ENCODE measurements around the gene RAPGEF4.

DNA sequence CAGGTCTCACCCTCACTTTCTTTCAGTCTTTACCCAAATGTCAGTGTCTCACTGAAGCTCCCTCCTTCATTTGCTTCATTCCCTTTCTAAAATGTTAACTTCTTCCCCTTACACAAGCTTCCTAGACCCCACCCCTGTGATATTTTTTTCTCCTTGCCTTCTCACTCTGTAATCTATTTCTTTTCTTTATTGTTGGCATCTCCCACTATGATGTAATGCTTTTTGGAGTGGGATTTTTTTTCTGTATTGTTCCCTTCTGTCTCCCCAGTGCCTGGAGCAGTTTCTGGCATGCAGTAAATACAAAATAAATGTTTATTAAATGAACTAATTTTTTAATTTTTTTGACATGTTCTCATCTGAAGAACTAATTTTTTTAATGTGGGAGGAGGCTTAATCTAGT lies 284.1 kb downstream of the RAPGEF4 start:
- TF ChIP-seq CEBPB (IDR thresholded peaks at IDR 0.05; ENCODE audit: low read depth) (no peak), POLR2AphosphoS5 (IDR thresholded peaks at IDR 0.05; ENCODE audit: low read depth, low read length) (no peak), ZFX (IDR thresholded peaks at IDR 0.05) (no peak), EGR1 (IDR thresholded peaks at IDR 0.05; ENCODE audit: low read depth) (no peak), ZNF274 (IDR thresholded peaks at IDR 0.05; ENCODE audit: low read depth, low read length) (no peak), TCF7L2 (IDR thresholded peaks at IDR 0.05; ENCODE audit: borderline replicate concordance, extremely low read depth, insufficient read depth, insufficient read length) (no peak), SP1 (IDR thresholded peaks at IDR 0.05; ENCODE audit: low read depth) (no peak), POLR2A (IDR thresholded peaks at IDR 0.05; ENCODE audit: borderline replicate concordance, extremely low read depth, insufficient read depth, insufficient read length) (no peak), EZH2 (IDR thresholded peaks at IDR 0.05) (no peak), SIN3A (IDR thresholded peaks at IDR 0.05; ENCODE audit: low read depth) (no peak)
- TF ChIP-seq, protein P1, sequence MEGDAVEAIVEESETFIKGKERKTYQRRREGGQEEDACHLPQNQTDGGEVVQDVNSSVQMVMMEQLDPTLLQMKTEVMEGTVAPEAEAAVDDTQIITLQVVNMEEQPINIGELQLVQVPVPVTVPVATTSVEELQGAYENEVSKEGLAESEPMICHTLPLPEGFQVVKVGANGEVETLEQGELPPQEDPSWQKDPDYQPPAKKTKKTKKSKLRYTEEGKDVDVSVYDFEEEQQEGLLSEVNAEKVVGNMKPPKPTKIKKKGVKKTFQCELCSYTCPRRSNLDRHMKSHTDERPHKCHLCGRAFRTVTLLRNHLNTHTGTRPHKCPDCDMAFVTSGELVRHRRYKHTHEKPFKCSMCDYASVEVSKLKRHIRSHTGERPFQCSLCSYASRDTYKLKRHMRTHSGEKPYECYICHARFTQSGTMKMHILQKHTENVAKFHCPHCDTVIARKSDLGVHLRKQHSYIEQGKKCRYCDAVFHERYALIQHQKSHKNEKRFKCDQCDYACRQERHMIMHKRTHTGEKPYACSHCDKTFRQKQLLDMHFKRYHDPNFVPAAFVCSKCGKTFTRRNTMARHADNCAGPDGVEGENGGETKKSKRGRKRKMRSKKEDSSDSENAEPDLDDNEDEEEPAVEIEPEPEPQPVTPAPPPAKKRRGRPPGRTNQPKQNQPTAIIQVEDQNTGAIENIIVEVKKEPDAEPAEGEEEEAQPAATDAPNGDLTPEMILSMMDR (IDR thresholded peaks at IDR 0.05 in 2 of 3, conservative IDR thresholded peaks at IDR 0.05 in 1 of 3; ENCODE audit: borderline replicate concordance in 1 of 3, insufficient read depth in 1 of 3, low read depth in 2 of 3, low read length in 2 of 3): no peak
- TF ChIP-seq, protein P2, sequence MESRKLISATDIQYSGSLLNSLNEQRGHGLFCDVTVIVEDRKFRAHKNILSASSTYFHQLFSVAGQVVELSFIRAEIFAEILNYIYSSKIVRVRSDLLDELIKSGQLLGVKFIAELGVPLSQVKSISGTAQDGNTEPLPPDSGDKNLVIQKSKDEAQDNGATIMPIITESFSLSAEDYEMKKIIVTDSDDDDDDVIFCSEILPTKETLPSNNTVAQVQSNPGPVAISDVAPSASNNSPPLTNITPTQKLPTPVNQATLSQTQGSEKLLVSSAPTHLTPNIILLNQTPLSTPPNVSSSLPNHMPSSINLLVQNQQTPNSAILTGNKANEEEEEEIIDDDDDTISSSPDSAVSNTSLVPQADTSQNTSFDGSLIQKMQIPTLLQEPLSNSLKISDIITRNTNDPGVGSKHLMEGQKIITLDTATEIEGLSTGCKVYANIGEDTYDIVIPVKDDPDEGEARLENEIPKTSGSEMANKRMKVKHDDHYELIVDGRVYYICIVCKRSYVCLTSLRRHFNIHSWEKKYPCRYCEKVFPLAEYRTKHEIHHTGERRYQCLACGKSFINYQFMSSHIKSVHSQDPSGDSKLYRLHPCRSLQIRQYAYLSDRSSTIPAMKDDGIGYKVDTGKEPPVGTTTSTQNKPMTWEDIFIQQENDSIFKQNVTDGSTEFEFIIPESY (IDR thresholded peaks at IDR 0.05; ENCODE audit: extremely low read depth, insufficient replicate concordance, low read length): no peak
